Gastrocnemius medialis (tissue), 4 donors: ENCODE measurements around the gene THSD4. TPM values are rescaled to one million over a fixed set of nuclear protein-coding genes. Genes with fewer than 3 reads are reported as not detected.
A peak's percentile ranks its signal among the peaks of the same experiment; 100 is the strongest.

Experiments used
- ATAC-seq, 2 donors: fragments of 150-250 bp; one replicate each; pipeline ENCODE4 v1.9.1; 2016
- DNase-seq, 2 donors: peaks; one replicate each; pipeline ENCODE4 v3.0.0-alpha.2; 2019
- H3K27ac ChIP-seq, 4 donors: fragments of 200-600 bp; sonication (generic); 1 replicate in 1 of 4; 2 replicates in 3 of 4; pipeline ENCODE4 v1.5.1; 2016 to 2018; ENCODE audit warnings: mild to moderate bottlenecking in 2 of 4, moderate library complexity in 1 of 4
- H3K27me3 ChIP-seq, 3 donors: fragments of 200-600 bp; sonication (generic) in 2 of 3; 1 replicate in 1 of 3; 2 replicates in 2 of 3; pipeline versions ENCODE4 v1.5.1 to v1.6.0; 2016 to 2019; ENCODE audit warnings: mild to moderate bottlenecking in 1 of 3, moderate library complexity in 1 of 3
- H3K36me3 ChIP-seq, 2 donors: fragments of 200-600 bp; sonication (generic) in 1 of 2; one replicate each; pipeline ENCODE4 v1.5.1; 2017 to 2018
- H3K4me1 ChIP-seq, 2 donors: fragments of 200-600 bp; sonication (generic) in 1 of 2; one replicate each; pipeline ENCODE4 v1.5.1; 2016 to 2017; ENCODE audit warnings: mild to moderate bottlenecking in 2 of 2
- H3K4me3 ChIP-seq, 4 donors: fragments of 200-600 bp; sonication (generic) in 3 of 4; 1 replicate in 1 of 4; 2 replicates in 3 of 4; pipeline ENCODE4 v1.5.1; 2016 to 2019; ENCODE audit warnings: mild to moderate bottlenecking in 2 of 4
- H3K9me3 ChIP-seq, 3 donors: fragments of 200-600 bp; sonication (generic) in 2 of 3; 1 replicate in 1 of 3; 2 replicates in 2 of 3; pipeline ENCODE4 v1.5.1; 2016 to 2019
- CTCF ChIP-seq, 5 experiments: fragments of 450-650 bp in 3 of 5; fragments of 200-600 bp in 2 of 5; sonication (generic) in 2 of 5; IDR thresholded peaks in 4 of 5; conservative IDR thresholded peaks in 1 of 5; 1 replicate in 4 of 5; 2 replicates in 1 of 5; pipeline ENCODE4 v1.5.1; 2016 to 2019; ENCODE audit warnings: antibody characterized with exemption in 5 of 5, mild to moderate bottlenecking in 3 of 5, moderate library complexity in 3 of 5
- POLR2A ChIP-seq, 2 donors: fragments of 450-650 bp; IDR thresholded peaks; one replicate each; pipeline ENCODE4 v1.6.1; 2017; ENCODE audit warnings: antibody characterized with exemption in 2 of 2, mild to moderate bottlenecking in 2 of 2, moderate library complexity in 2 of 2
- in situ Hi-C, 4 donors: fragments of 200-750 bp; cut with MboI; loops; one replicate each; pipeline versions ENCODE4 v1.15.0 to v1.8.0; 2017; ENCODE audit warnings: low sequenced_read_pairs in 4 of 4
- intact Hi-C: fragments of 100-400 bp; cut with DNase I; formaldehyde crosslinking; loops from one replicate; pipeline ENCODE4 v1.15.1; 2023; ENCODE audit warnings: low total_unique reads
- total RNA-seq, 4 donors: library from RNA; depleted of rRNA; stranded (reverse); fragments of >200 nt; gene quantifications; one replicate each; pipeline versions ENCODE4 v1.1.0 to v1.2.3, GENCODE V29; 2016

The THSD4 gene
- total RNA-seq, 4 donors from 2014 or later = 0.35 to 3.1 (median 0.60) TPM

GRCh38 chr15:71228403-71228802 is 113.1 kb downstream of the THSD4 start:
- Histone ChIP-seq H3K4me1 (peaks cover 0 to 4% of the 10 kb centered on the region in 2 donors), H3K27ac (no peak overlapping the region), H3K36me3 (no peaks in the 10 kb centered on the region), H3K27me3 (no peaks in the 10 kb centered on the region), H3K4me3 (no peak overlapping the region), H3K9me3 (no peaks in the 10 kb centered on the region)
- DNase-seq = no peak
- TF ChIP-seq POLR2A (IDR thresholded peaks at IDR 0.05) = no peak
- peak in 1 of 2 donors; percentile 33 for ATAC-seq
- in situ Hi-C loops (no loop called here), intact Hi-C loops (no loop called here)

- Histone ChIP-seq H3K4me1 (peaks cover 0 to 4% of the 10 kb centered on the region in 2 donors), H3K27me3 (no peaks in the 10 kb centered on the region), H3K9me3 (no peaks in the 10 kb centered on the region), H3K27ac (no peak overlapping the region), H3K36me3 (no peaks in the 10 kb centered on the region), H3K4me3 (no peak overlapping the region)
- in situ Hi-C loops = no loop called here
- intact Hi-C loops = no loop called here
- TF ChIP-seq POLR2A (IDR thresholded peaks at IDR 0.05) (no peak), CTCF (IDR thresholded peaks at IDR 0.05 in 4 of 5, conservative IDR thresholded peaks at IDR 0.05 in 1 of 5) (no peak)
- ATAC-seq (no peak), DNase-seq (no peak)
These were observed 115.0 kb downstream of the THSD4 start for GRCh38 chr15:71230303-71230702.

GRCh38 chr15:71231758-71232157 is 116.5 kb downstream of the THSD4 start:
- H3K4me3 ChIP-seq = no peak overlapping the region
- no peak for DNase-seq
- in situ Hi-C loops (no loop called here), intact Hi-C loops (no loop called here)
- ATAC-seq = no peak
- H3K4me1 ChIP-seq = peaks cover 0 to 4% of the 10 kb centered on the region in 2 donors
- no peaks in the 10 kb centered on the region for H3K9me3 ChIP-seq
- no peaks in the 10 kb centered on the region for H3K36me3 ChIP-seq
- H3K27me3 ChIP-seq = no peaks in the 10 kb centered on the region
- TF ChIP-seq CTCF (IDR thresholded peaks at IDR 0.05 in 4 of 5, conservative IDR thresholded peaks at IDR 0.05 in 1 of 5) (no peak), POLR2A (IDR thresholded peaks at IDR 0.05) (no peak)
- no peak overlapping the region for H3K27ac ChIP-seq

- intact Hi-C loops = no loop called here
- Histone ChIP-seq H3K4me3 (no peak overlapping the region), H3K9me3 (no peaks in the 10 kb centered on the region), H3K4me1 (peaks cover 0 to 4% of the 10 kb centered on the region in 2 donors), H3K36me3 (no peaks in the 10 kb centered on the region), H3K27me3 (no peaks in the 10 kb centered on the region), H3K27ac (no peak overlapping the region)
- no peak for DNase-seq
- no peak for ATAC-seq
- TF ChIP-seq CTCF (IDR thresholded peaks at IDR 0.05 in 4 of 5, conservative IDR thresholded peaks at IDR 0.05 in 1 of 5) (no peak), POLR2A (IDR thresholded peaks at IDR 0.05) (no peak)
- in situ Hi-C loops = no loop called here
These were observed 117.1 kb downstream of the THSD4 start for GRCh38 chr15:71232411-71232810.

GRCh38 chr15:71237456-71238188 is 122.4 kb downstream of the THSD4 start:
- ATAC-seq (no peak), DNase-seq (no peak)
- TF ChIP-seq POLR2A (IDR thresholded peaks at IDR 0.05) (no peak), CTCF (IDR thresholded peaks at IDR 0.05 in 4 of 5, conservative IDR thresholded peaks at IDR 0.05 in 1 of 5) (no peak)
- in situ Hi-C loops (no loop called here), intact Hi-C loops (no loop called here)
- H3K36me3 ChIP-seq = no peaks in the 10 kb centered on the region
- H3K4me3 ChIP-seq = no peak overlapping the region
- no peaks in the 10 kb centered on the region for H3K27me3 ChIP-seq
- no peaks in the 10 kb centered on the region for H3K9me3 ChIP-seq
- no peaks in the 10 kb centered on the region for H3K4me1 ChIP-seq
- no peak overlapping the region for H3K27ac ChIP-seq
